HG02571 (cell line): ENCODE data around the gene SH2D1A.

Experiments
- ATAC-seq: cut with Tn5 transposase; IDR thresholded peaks from one replicate; pipeline ENCODE4 v1.9.1; 2021; ENCODE audit warnings: mild to moderate bottlenecking, moderate library complexity; ENCODE audit not compliant: unreplicated experiment

SH2D1A gene

GRCh38 chrX:124415115-124415800, 68.9 kb downstream of the SH2D1A start:
- no peak for ATAC-seq

DNA sequence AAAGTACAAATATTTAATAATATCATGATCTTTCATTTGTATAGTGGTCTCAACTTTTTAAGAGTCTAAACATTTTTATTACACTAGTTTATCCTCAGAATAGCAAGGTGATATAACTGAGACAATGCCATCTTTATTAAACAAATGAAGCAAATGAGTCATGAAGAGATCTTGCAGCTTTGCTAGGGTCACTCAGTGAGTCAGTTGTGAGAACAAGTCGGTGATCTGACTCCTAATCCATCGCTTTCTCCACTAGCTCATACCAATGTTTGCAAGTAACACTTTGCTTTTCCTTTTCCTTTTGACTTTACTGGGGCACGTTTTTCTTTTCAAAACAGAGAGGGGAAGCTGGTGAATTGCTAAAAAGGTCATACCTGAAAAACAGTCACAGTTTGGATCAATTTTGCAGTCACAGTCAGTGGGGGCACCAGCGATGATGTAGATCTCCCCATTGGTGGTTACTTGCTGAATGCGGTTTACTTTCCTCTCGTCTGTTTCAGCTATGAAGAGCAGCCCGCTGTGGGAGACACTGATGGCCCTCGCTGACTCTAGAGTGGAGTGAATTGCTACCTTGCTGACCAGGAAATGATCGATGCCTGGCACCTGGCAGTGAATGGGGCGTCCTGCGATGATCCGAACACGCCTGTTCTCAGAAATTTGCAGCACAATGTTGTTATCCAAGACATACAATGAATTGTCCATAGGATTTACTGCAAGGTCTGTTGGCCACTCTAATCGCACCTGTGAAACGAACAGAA, 75.7 kb downstream of the SH2D1A start:
- ATAC-seq: no peak
